Measurements from ENCODE around the gene NTNG2.

DNA sequence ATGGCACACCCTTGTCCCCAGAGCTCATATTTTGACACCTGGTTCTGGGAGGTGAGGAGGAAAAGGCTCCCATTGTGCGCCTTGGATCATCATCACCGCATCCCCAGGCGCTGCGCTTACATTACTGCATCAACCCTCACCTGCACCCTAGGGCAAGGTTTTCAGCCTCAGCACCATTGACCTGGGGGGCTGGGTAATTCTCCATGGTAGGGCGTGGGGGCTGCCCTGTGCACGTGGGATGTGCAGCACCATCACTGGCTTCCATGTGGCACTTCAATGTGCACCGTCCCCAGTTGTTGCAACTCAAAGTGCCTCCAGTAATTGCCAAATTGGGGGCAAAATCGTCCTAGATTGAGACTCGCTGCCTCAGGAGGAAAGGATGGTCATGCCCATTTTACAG, 83.6 kb downstream of the NTNG2 start:
- TF ChIP-seq FOXP2 (optimal IDR thresholded peaks at IDR 0.05; ENCODE audit: borderline replicate concordance, extremely low read depth, extremely low read length, insufficient read depth) (no peak), POLR2AphosphoS5 (IDR thresholded peaks at IDR 0.05; ENCODE audit: low read depth, low read length) (no peak), TAF1 (IDR thresholded peaks at IDR 0.05; ENCODE audit: borderline replicate concordance, insufficient read depth, low read length) (no peak)
- TF ChIP-seq, protein P1, sequence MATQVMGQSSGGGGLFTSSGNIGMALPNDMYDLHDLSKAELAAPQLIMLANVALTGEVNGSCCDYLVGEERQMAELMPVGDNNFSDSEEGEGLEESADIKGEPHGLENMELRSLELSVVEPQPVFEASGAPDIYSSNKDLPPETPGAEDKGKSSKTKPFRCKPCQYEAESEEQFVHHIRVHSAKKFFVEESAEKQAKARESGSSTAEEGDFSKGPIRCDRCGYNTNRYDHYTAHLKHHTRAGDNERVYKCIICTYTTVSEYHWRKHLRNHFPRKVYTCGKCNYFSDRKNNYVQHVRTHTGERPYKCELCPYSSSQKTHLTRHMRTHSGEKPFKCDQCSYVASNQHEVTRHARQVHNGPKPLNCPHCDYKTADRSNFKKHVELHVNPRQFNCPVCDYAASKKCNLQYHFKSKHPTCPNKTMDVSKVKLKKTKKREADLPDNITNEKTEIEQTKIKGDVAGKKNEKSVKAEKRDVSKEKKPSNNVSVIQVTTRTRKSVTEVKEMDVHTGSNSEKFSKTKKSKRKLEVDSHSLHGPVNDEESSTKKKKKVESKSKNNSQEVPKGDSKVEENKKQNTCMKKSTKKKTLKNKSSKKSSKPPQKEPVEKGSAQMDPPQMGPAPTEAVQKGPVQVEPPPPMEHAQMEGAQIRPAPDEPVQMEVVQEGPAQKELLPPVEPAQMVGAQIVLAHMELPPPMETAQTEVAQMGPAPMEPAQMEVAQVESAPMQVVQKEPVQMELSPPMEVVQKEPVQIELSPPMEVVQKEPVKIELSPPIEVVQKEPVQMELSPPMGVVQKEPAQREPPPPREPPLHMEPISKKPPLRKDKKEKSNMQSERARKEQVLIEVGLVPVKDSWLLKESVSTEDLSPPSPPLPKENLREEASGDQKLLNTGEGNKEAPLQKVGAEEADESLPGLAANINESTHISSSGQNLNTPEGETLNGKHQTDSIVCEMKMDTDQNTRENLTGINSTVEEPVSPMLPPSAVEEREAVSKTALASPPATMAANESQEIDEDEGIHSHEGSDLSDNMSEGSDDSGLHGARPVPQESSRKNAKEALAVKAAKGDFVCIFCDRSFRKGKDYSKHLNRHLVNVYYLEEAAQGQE (IDR thresholded peaks at IDR 0.05; ENCODE audit: insufficient read depth in 1 of 2, low read depth in 2 of 2, low read length in 2 of 2) = no peak
